HepG2 (cell line): Measurements from ENCODE around the gene H19. TPM values are rescaled to one million over a fixed set of nuclear protein-coding genes. Genes with fewer than 3 reads are reported as not detected.

Experiments used
- ATAC-seq: fragments of 200-7000 bp; cut with Tn5 transposase; 3 replicates; pipeline ENCODE4 v1.9.1; 2020; ENCODE audit warnings: mild to moderate bottlenecking, moderate library complexity
- BruUV-seq: library from RNA; stranded (reverse); fragments of 400-500 nt; replicated peaks from 2 replicates; lab custom pipeline; 2021; lab: Mats Ljungman, UMichigan
- CTCF ChIA-PET: fragments of 300-600 bp; formaldehyde crosslinking; extraction: SDS; loops from one replicate; lab custom pipeline; 2021; ENCODE audit warnings: low total read pairs, inconsistent platforms, low intra/inter-chr PET ratio; lab: Yijun Ruan, JAX
- POLR2A ChIA-PET: fragments of 350-600 bp; sonication (Branson Sonifier 250); formaldehyde crosslinking; loops from one replicate; lab custom pipeline; 2020; ENCODE audit warnings: antibody characterized with exemption, inconsistent platforms; lab: Yijun Ruan, JAX
- DNase-seq: peaks from one replicate; pipeline ENCODE4 v3.0.0-alpha.2; 2015; ENCODE audit warnings: low spot score
- FAIRE-seq: peaks from 3 replicates; lab custom pipeline; 2011; peaks lifted over from hg19 to GRCh38; lab: Jason Lieb, UNC
- H2AFZ ChIP-seq: one replicate; pipeline ENCODE4 v1.6.1; 2011; ENCODE audit warnings: low read length, inconsistent platforms
- H3K27ac ChIP-seq: fragments of 300-600 bp; 3 replicates; pipeline ENCODE4 v1.8.0; 2011; ENCODE audit warnings: mixed run types, mild to moderate bottlenecking, mixed read lengths, low read length, inconsistent platforms; ENCODE audit not compliant: insufficient read depth; ENCODE audit errors: extremely low read length
- H3K27me3 ChIP-seq, 2 experiments: fragments of 200-600 bp in 1 of 2; 2 replicates in 1 of 2; 3 replicates in 1 of 2; pipeline versions ENCODE4 v1.6.0 to v1.8.0; 2011; ENCODE audit warnings: low read length in 2 of 2, mild to moderate bottlenecking in 2 of 2, moderate library complexity in 2 of 2, inconsistent platforms in 1 of 2; ENCODE audit not compliant: insufficient read depth in 2 of 2, control insufficient read depth in 1 of 2
- H3K36me3 ChIP-seq, 2 experiments: fragments of 200-600 bp in 1 of 2; replicated peaks in 1 of 2; 2 replicates in 1 of 2; 3 replicates in 1 of 2; pipeline versions ENCODE4 v1.5.1 to v1.8.0; 2011; ENCODE audit warnings: low read length in 2 of 2, inconsistent platforms in 1 of 2; ENCODE audit not compliant: insufficient read depth in 2 of 2, control insufficient read depth in 1 of 2
- H3K4me1 ChIP-seq: 2 replicates; pipeline ENCODE4 v1.5.1; 2012; ENCODE audit warnings: low read length, inconsistent platforms; ENCODE audit not compliant: insufficient read depth
- H3K4me2 ChIP-seq: 2 replicates; pipeline ENCODE4 v1.6.0; 2011; ENCODE audit warnings: low read depth, low read length, inconsistent platforms
- H3K4me3 ChIP-seq, 3 experiments: fragments of 200-600 bp in 1 of 3; sonication (generic), shearing (Covaris generic) in 1 of 3; replicated peaks in 1 of 3; 2 replicates each; pipeline ENCODE4 v1.5.1; 2011 to 2016; ENCODE audit warnings: low read length in 3 of 3, inconsistent platforms in 2 of 3, low read depth in 2 of 3, mild to moderate bottlenecking in 2 of 3, control low read depth in 1 of 3, mixed read lengths in 1 of 3; ENCODE audit not compliant: insufficient read depth in 1 of 3
- H3K79me2 ChIP-seq: one replicate; pipeline ENCODE4 v1.6.1; 2011; ENCODE audit warnings: low read length, inconsistent platforms; ENCODE audit not compliant: insufficient read depth
- H3K9ac ChIP-seq: 2 replicates; pipeline ENCODE4 v1.6.0; 2011; ENCODE audit warnings: mild to moderate bottlenecking, low read depth, low read length, inconsistent platforms; ENCODE audit not compliant: insufficient read depth
- H3K9me3 ChIP-seq: 2 replicates; pipeline ENCODE4 v1.5.1; 2012; ENCODE audit warnings: mild to moderate bottlenecking, low read length
- H4K20me1 ChIP-seq: 2 replicates; pipeline ENCODE4 v1.6.0; 2011; ENCODE audit warnings: inconsistent platforms, mild to moderate bottlenecking, low read length, moderate library complexity; ENCODE audit not compliant: insufficient read depth
- AKAP8 ChIP-seq: sonication (generic); formaldehyde crosslinking; IDR thresholded peaks from 2 replicates; pipeline ENCODE4 v1.5.1; 2020; ENCODE audit warnings: mild to moderate bottlenecking, missing genetic modification reagents
- ASH2L ChIP-seq: fragments of 300-600, 200-600 bp; sonication (generic); IDR thresholded peaks from 2 replicates; pipeline ENCODE4 v1.7.0; 2017; ENCODE audit warnings: low read depth, mild to moderate bottlenecking, moderate library complexity, mixed read lengths, low read length; ENCODE audit not compliant: insufficient read length
- CC2D1A ChIP-seq: sonication (generic); formaldehyde crosslinking; IDR thresholded peaks from 2 replicates; pipeline ENCODE4 v1.8.1; 2023; ENCODE audit warnings: mild to moderate bottlenecking, missing genetic modification reagents
- KDM1A ChIP-seq: IDR thresholded peaks from 2 replicates; pipeline ENCODE4 v1.6.1; 2016; ENCODE audit warnings: missing compliant biosample characterization
- MYC ChIP-seq: sonication (generic); formaldehyde crosslinking; IDR thresholded peaks from 2 replicates; pipeline ENCODE4 v1.9.0; 2021; ENCODE audit warnings: missing genetic modification reagents, borderline replicate concordance
- MZF1 ChIP-seq: sonication (generic); formaldehyde crosslinking; IDR thresholded peaks from 2 replicates; pipeline ENCODE4 v1.8.1; 2023; ENCODE audit warnings: mild to moderate bottlenecking, missing genetic modification reagents, borderline replicate concordance
- POGZ ChIP-seq: sonication (generic); formaldehyde crosslinking; IDR thresholded peaks from 2 replicates; pipeline ENCODE4 v1.4.0; 2020; ENCODE audit warnings: mild to moderate bottlenecking, missing genetic modification reagents
- THAP9 ChIP-seq: sonication (generic); formaldehyde crosslinking; IDR thresholded peaks from 2 replicates; pipeline ENCODE4; 2020; ENCODE audit warnings: missing genetic modification reagents, mild to moderate bottlenecking, borderline replicate concordance
- YEATS4 ChIP-seq: sonication (generic); formaldehyde crosslinking; IDR thresholded peaks from 2 replicates; pipeline ENCODE4 v1.4.0; 2020; ENCODE audit warnings: missing genetic modification reagents, borderline replicate concordance
- ZBTB1 ChIP-seq: sonication (generic); formaldehyde crosslinking; IDR thresholded peaks from 2 replicates; pipeline ENCODE4 v1.4.0; 2020; ENCODE audit warnings: missing genetic modification reagents, borderline replicate concordance
- ZFP62 ChIP-seq: sonication (generic); formaldehyde crosslinking; IDR thresholded peaks from 2 replicates; pipeline ENCODE4 v1.4.0; 2020; ENCODE audit warnings: missing genetic modification reagents
- ZNF574 ChIP-seq: sonication (generic); formaldehyde crosslinking; IDR thresholded peaks from 2 replicates; pipeline ENCODE4 v1.4.0; 2020; ENCODE audit warnings: missing genetic modification reagents
- WGBS: methylation state at CpG from one replicate; pipeline ENCODE4 v1.1.6; 2017; ENCODE audit warnings: low lambda C conversion rate; 5-methylcytosine and 5-hydroxymethylcytosine counted together
- in situ Hi-C: cut with HindIII; loops from 2 replicates; pipeline ENCODE4 v1.10.0; 2017; ENCODE audit warnings: low pct_unique_long_range_greater_than_20kb; ENCODE audit not compliant: extremely low pct_ligation_motif_present
- intact Hi-C: fragments of 100-400 bp; cut with micrococcal nuclease; formaldehyde crosslinking; loops from one replicate; pipeline ENCODE4 v1.10.0; 2022; ENCODE audit not compliant: unreplicated experiment
- polyA plus RNA-seq, 8 experiments: library from polyadenylated mRNA; depleted of rRNA in 3 of 8; stranded (reverse) in 7 of 8; unstranded in 1 of 8; fragments of >200 nt; fragmentation: Illumina TruSeq in 4 of 8; extraction: Trizol in 4 of 8; gene quantifications; 2 replicates each; pipeline versions ENCODE4 v1.2.1 to v1.2.3, GENCODE V29; 2011 to 2016; ENCODE audit warnings: low read depth in 4 of 8, missing spikeins in 1 of 8, mixed read lengths in 1 of 8; ENCODE audit not compliant: insufficient read depth in 1 of 8
- total RNA-seq, 5 experiments: library from RNA; depleted of rRNA; stranded (reverse); fragments of >200 nt; fragmentation: Illumina TruSeq; extraction: Trizol; gene quantifications; 2 replicates each; pipeline ENCODE4 v1.2.3, GENCODE V29; 2016; ENCODE audit warnings: low read depth in 1 of 5

Gene H19
- total and polyA plus RNA-seq, 2 of the 13 experiments (the other 11 are each of a cell fraction or from before 2014, with no cell fraction given): 1.2 to 2.4 TPM

GRCh38 chr11:1947592-1948237 is 49.9 kb downstream of the H19 start:
- intact Hi-C loops: no loop called here
- ATAC-seq: peak; percentile 24

GRCh38 chr11:1946812-1947484 is 50.7 kb downstream of the H19 start, which contains the start of gene MRPL23:
TSS of gene MRPL23 (plus strand) at chr11:1947332. CDS start at chr11:1947363, 31 bp downstream.
- Histone ChIP-seq H4K20me1 (no peaks in the 10 kb centered on the region), H3K27me3 (peaks cover 0 to 4% of the 10 kb centered on the region in 2 experiments; a peak in 2 of 5 replicates), H3K27ac (no peak within 1 kb of the TSS), H3K79me2 (no peaks in the 10 kb centered on the region), H3K36me3 (no peaks in the 10 kb centered on the region), H3K4me3 (no peak within 1 kb of the TSS), H3K9me3 (no peaks in the 10 kb centered on the region), H2AFZ (no peak within 1 kb of the TSS), H3K4me1 (peaks cover 7% of the 10 kb centered on the region; the same call in 1 of the 2 replicates), H3K9ac (no peak within 1 kb of the TSS), H3K4me2 (no peak within 1 kb of the TSS)
- in situ Hi-C loops: no loop called here
- ATAC-seq (peak; percentile 57), FAIRE-seq (no peak), DNase-seq (no peak)
- POLR2A ChIA-PET: interaction anchor here (1.0 to 5.6 kb wide), 10 partner anchors 23 to 264 kb away, joined by 3 to 124 read pairs (median 8); partner anchors contain the start of gene IGF2
- WGBS: no CpG with 5 or more reads among the region's 85 CpGs
- intact Hi-C loops: no loop called here
- CTCF ChIA-PET: interaction anchor here (4.7 kb wide), 1 partner anchor 205 kb away, joined by 27 read pairs; no protein-coding TSS in a partner anchor
- no TSS peak for BruUV-seq
- TF ChIP-seq THAP9 (CRISPR knock-in tag) (no peak), ZNF574 (peak; percentile 46; the same call in 1 of the 2 replicates), AKAP8 (CRISPR knock-in tag) (no peak)

More at GRCh38 chr11:1947592-1948237, 49.9 kb downstream of the H19 start:
- no peaks in the 10 kb centered on the region for H4K20me1 ChIP-seq
- no peak overlapping the region for H2AFZ ChIP-seq
- no peak overlapping the region for H3K4me3 ChIP-seq
- in situ Hi-C loops: no loop called here
- peaks cover 7% of the 10 kb centered on the region; the same call in 1 of the 2 replicates for H3K4me1 ChIP-seq
- FAIRE-seq: no peak
- TF ChIP-seq ZFP62 (CRISPR knock-in tag): no peak
- no peak for TF ChIP-seq CC2D1A (CRISPR knock-in tag)
- no peak for TF ChIP-seq POGZ (CRISPR knock-in tag)
- TF ChIP-seq YEATS4 (CRISPR knock-in tag): no peak
- no peak for TF ChIP-seq ZBTB1 (CRISPR knock-in tag)
- TF ChIP-seq MZF1 (CRISPR knock-in tag): no peak
- no peak for TF ChIP-seq ASH2L
- TF ChIP-seq KDM1A (CRISPR knock-in tag): no peak
- TF ChIP-seq MYC: no peak
- no peaks in the 10 kb centered on the region for H3K79me2 ChIP-seq
- POLR2A ChIA-PET: interaction anchor here (0.7 to 5.6 kb wide), 18 partner anchors 20 to 293 kb away, joined by 3 to 124 read pairs (median 4); partner anchors contain the start of gene IGF2
- no TSS peak for BruUV-seq
- CTCF ChIA-PET: interaction anchor here (2.0 to 4.7 kb wide), 2 partner anchors 202 to 204 kb away, joined by 5 to 27 read pairs; no protein-coding TSS in a partner anchor
- no peaks in the 10 kb centered on the region for H3K36me3 ChIP-seq
- H3K4me2 ChIP-seq: no peak overlapping the region
- H3K9me3 ChIP-seq: no peaks in the 10 kb centered on the region
- peaks cover 0 to 1% of the 10 kb centered on the region in 2 experiments; a peak in 2 of 5 replicates for H3K27me3 ChIP-seq
- no peak overlapping the region for H3K9ac ChIP-seq
- no peak for DNase-seq
- WGBS: no CpG with 5 or more reads among the region's 36 CpGs
- H3K27ac ChIP-seq: no peak overlapping the region
